Stimulated activated naive CD4-positive, alpha-beta T cell treated with Interleukin-2 at 50 U/mL for 16 hours (primary cell): ENCODE data around the gene TRIM43.
"Not testable (repeated sequence)": the region's sequence is repeated elsewhere in the genome, so short reads cannot be mapped to it uniquely, and the experiment has no call there.

ENCODE experiments used
- DNase-seq: peaks from one replicate; lab custom pipeline; 2025; lab: John Stamatoyannopoulos, UW

The TRIM43 gene

DNA sequence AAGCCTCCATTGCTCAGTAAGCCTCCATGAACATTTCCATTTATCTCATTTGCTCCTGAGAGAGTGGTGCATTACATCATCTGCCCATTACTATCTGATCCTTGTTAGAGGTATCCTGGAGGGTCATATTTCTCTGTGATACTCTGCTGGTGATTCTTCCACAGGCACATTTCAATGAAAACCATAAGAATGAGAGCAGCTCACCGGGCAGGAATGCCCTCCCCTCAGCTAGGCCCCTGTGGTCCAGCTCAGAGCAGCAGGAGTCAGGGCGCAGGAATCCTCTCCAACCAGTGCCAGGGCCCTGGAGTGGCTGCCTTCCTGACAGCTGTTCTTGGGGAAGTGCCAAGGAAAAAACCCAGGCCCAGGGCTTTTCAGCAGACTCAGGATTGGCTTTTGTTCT is 50.0 kb downstream of the TRIM43 start:
- DNase-seq = not testable (repeated sequence)

DNA sequence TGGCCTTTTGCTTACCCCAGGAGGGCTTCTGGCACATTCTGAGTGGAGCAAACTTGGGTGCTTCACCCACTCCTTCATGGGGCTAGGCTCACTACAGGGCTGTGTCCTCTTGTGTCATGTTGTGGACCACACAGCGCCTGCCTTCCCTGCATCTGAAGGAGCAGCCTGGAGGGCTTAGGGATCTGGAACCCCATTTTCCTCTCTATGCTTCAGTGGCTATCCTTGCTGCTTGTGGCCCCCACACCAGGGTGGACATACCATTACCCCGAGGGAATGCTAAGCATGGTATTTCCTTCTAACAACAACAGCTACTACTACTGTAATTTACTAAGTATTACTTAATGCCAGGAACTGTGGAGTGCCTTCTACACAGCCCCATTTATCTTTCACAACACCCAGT is 50.6 kb downstream of the TRIM43 start:
- not testable (repeated sequence) for DNase-seq

- not testable (repeated sequence) for DNase-seq
Measured at GRCh38 chr2:95642951-95643350, 51.1 kb downstream of the TRIM43 start.

DNA sequence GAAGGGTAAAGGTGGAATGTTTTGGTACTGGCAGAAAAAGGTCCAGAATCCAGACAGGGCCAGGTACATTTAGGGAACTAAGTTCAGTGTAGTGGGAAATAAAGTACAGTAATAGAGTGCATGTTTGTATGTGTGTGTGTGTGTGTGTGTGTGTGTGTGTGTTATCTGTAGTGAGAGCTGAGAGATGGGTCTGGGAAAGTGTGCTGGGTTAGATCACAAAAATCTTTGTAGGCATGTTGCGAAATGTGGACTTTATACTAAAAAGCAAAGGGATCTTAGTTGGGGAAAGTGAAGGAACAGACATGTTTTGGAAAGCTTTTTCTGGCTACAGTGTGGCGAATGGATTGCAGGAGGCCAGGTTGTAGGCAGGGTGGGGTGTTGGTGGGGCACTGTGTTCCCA is 53.5 kb downstream of the TRIM43 start:
- not testable (repeated sequence) for DNase-seq

GRCh38 chr2:95646274-95646994 is 54.6 kb downstream of the TRIM43 start:
- not testable (repeated sequence) for DNase-seq

- not testable (repeated sequence) for DNase-seq
Measured at GRCh38 chr2:95648894-95649544, 57.2 kb downstream of the TRIM43 start.
